Liver (tissue), 3 donors: Measurements from ENCODE around the gene LIMS2.

Experiments used
- CTCF ChIP-seq: fragments of 150-350 bp; IDR thresholded peaks from 2 replicates; pipeline ENCODE4 v1.5.1; 2017; ENCODE audit warnings: improper control_type of control experiment, low read depth, low read length; ENCODE audit not compliant: missing input control
- EGR1 ChIP-seq, 2 donors: IDR thresholded peaks; 2 replicates each; pipeline ENCODE4 v1.6.1; 2016 to 2018; ENCODE audit warnings: antibody characterized with exemption in 2 of 2, low read depth in 2 of 2
- GABPA ChIP-seq, 2 donors: IDR thresholded peaks in 1 of 2; conservative IDR thresholded peaks in 1 of 2; 2 replicates each; pipeline ENCODE4 v1.6.1; 2016; ENCODE audit warnings: antibody characterized with exemption in 2 of 2, mild to moderate bottlenecking in 1 of 2, moderate library complexity in 1 of 2
- RAD21 ChIP-seq, 2 donors: IDR thresholded peaks; 2 replicates each; pipeline ENCODE4 v1.6.1; 2016; ENCODE audit warnings: antibody characterized with exemption in 2 of 2, mild to moderate bottlenecking in 2 of 2
- REST ChIP-seq: IDR thresholded peaks from 2 replicates; pipeline ENCODE4 v1.6.1; 2016; ENCODE audit warnings: antibody characterized with exemption, mild to moderate bottlenecking
- ZBTB33 ChIP-seq: IDR thresholded peaks from 2 replicates; pipeline ENCODE4 v1.6.1; 2016; ENCODE audit warnings: antibody characterized with exemption
- TF ChIP-seq, protein P1 (sequence below): IDR thresholded peaks from 2 replicates; pipeline ENCODE4 v1.6.1; 2016; ENCODE audit warnings: antibody characterized with exemption
- donor health status: healthy.
- donor health status: healthy.

DNA sequence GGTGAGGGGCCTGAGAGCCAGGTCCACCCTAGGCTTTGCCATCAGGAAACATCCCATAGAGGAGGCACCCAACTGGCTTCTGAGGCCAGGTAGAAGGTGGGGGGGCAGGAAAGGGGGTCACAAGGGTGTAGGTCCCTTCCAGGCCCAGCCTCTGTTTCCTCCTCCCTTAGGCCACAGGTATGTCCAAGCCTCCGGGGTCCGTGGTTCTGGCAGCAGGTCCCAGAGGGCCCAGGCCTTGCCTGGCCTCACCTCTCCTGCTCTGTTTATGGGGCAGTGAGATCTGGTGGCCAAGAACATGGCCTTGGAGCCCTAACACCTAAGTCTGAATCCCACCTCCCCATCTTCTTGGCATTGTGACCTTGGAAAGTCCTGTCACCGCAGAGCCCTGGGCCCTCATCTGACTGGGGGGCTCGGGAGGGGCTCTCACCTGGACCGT is 51.0 kb downstream of the LIMS2 start:
- no peak for TF ChIP-seq CTCF
- no peak for TF ChIP-seq EGR1 (IDR thresholded peaks at IDR 0.05; ENCODE audit: low read depth in 2 of 2)
- TF ChIP-seq, protein P1, sequence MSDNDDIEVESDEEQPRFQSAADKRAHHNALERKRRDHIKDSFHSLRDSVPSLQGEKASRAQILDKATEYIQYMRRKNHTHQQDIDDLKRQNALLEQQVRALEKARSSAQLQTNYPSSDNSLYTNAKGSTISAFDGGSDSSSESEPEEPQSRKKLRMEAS: no peak
- no peak for TF ChIP-seq GABPA (IDR thresholded peaks at IDR 0.05 in 1 of 2, conservative IDR thresholded peaks at IDR 0.05 in 1 of 2)
- TF ChIP-seq RAD21 (IDR thresholded peaks at IDR 0.05): no peak
- no peak for TF ChIP-seq REST
- TF ChIP-seq ZBTB33: no peak
